ENCODE results near the gene BAIAP2.

DNA sequence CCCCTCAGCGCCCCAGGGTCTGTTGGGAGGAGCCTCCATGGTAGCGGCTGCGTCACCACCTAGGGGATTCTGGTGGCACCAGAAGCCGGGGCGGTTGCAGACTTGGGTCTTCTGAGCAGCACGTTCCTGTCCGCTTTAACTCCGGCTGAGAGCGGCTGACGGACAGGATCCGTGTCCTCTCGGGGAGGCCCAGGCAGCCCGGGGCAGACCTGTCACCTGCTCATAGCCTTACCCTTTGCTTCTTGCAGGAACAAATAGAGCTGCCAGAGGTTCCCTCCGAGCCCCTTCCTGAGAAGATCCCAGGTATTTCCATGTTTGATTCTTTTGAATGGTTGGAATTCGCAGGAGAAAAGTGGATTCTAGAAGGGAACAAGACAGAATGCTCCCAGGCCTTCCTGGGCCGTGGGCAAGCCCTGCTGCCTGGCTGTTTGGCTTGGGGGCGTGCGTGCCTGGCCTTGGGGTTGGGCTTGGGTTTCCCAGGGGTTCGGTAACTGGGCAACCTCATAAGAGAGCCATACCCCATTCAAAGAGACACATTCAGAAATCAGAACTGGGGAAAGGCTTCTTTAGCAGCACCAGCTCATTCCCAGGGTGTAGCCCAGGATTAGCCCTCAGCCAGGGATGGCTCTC, 36.7 kb upstream of the BAIAP2 start:
- TF ChIP-seq, protein P1, sequence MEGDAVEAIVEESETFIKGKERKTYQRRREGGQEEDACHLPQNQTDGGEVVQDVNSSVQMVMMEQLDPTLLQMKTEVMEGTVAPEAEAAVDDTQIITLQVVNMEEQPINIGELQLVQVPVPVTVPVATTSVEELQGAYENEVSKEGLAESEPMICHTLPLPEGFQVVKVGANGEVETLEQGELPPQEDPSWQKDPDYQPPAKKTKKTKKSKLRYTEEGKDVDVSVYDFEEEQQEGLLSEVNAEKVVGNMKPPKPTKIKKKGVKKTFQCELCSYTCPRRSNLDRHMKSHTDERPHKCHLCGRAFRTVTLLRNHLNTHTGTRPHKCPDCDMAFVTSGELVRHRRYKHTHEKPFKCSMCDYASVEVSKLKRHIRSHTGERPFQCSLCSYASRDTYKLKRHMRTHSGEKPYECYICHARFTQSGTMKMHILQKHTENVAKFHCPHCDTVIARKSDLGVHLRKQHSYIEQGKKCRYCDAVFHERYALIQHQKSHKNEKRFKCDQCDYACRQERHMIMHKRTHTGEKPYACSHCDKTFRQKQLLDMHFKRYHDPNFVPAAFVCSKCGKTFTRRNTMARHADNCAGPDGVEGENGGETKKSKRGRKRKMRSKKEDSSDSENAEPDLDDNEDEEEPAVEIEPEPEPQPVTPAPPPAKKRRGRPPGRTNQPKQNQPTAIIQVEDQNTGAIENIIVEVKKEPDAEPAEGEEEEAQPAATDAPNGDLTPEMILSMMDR (IDR thresholded peaks at IDR 0.05): no peak
- no peak for TF ChIP-seq POLR2A (IDR thresholded peaks at IDR 0.05)
